Activated T-helper 2 cell treated with anti-CD3 and anti-CD28 coated beads, Interferon-gamma antibody, Interleukin-2, Interleukin-4, amounts not matched to agents 10 μg/mL and 5 μg/mL and 100 μg/mL, durations not matched to agents 14 hours and 24 hours and 36 hours (primary cell): ENCODE measurements around the gene PAM. TPM values are rescaled to one million over a fixed set of nuclear protein-coding genes. Genes with fewer than 3 reads are reported as not detected.
"Not testable (repeated sequence)": the region's sequence is repeated elsewhere in the genome, so short reads cannot be mapped to it uniquely, and the experiment has no call there.

Experiments
- DNase-seq: peaks from one replicate; pipeline ENCODE4 v3.0.0; 2021; ENCODE audit warnings: low spot score
- H3K27ac Mint-ChIP-seq: one replicate; pipeline ENCODE4 v1.8.0; 2021; ENCODE audit warnings: mixed read lengths
- H3K27me3 Mint-ChIP-seq: one replicate; pipeline ENCODE4 v1.8.0; 2021; ENCODE audit warnings: low read depth, mixed read lengths
- H3K36me3 Mint-ChIP-seq: one replicate; pipeline ENCODE4 v1.8.0; 2021; ENCODE audit warnings: low read depth, mixed read lengths
- H3K4me1 Mint-ChIP-seq: one replicate; pipeline ENCODE4 v1.8.0; 2021; ENCODE audit warnings: low read depth, mixed read lengths
- H3K4me3 Mint-ChIP-seq: one replicate; pipeline ENCODE4 v1.8.0; 2021; ENCODE audit warnings: low read depth, mild to moderate bottlenecking, moderate library complexity, mixed read lengths
- H3K9me3 Mint-ChIP-seq: one replicate; pipeline ENCODE4 v1.8.0; 2021; ENCODE audit warnings: mixed read lengths
- intact Hi-C: fragments of 100-400 bp; cut with micrococcal nuclease; formaldehyde crosslinking; loops from one replicate; pipeline ENCODE4 v1.15.1; 2023
- total RNA-seq: library from RNA; stranded (reverse); gene quantifications from 2 replicates; pipeline ENCODE4 v1.2.3, GENCODE V29; 2022

PAM gene
- total RNA-seq, 1 donor from 2014 or later, result 48.0 TPM

DNA sequence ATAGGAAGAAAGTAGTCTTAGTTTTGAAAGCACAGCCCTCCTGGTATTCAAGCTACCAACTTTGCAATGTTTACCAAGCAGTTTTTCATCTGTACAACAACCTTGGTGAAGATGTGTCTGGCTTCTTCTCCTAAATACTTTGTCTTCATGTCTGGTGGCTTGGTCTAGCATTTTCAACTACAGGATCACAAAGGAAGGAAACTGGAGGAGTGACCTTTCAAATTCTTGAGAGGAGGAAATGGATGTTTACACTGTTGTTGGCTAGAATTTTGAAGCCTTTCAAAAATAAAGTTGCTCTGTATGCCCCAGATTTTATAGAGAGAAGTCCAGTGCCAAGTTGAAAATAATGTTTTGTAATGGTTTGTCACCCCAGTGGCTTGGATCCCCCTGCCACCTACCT lies 16.3 kb downstream of the PAM start:
- Mint-ChIP-seq H3K36me3 (peaks cover 23% of the 10 kb centered on the region), H3K27ac (peak overlapping the region; percentile 70), H3K4me1 (peaks cover 25% of the 10 kb centered on the region), H3K27me3 (no peaks in the 10 kb centered on the region), H3K4me3 (peak overlapping the region; percentile 32), H3K9me3 (peaks cover 14% of the 10 kb centered on the region)
- intact Hi-C loops, result no loop called here
- no peak for DNase-seq

DNA sequence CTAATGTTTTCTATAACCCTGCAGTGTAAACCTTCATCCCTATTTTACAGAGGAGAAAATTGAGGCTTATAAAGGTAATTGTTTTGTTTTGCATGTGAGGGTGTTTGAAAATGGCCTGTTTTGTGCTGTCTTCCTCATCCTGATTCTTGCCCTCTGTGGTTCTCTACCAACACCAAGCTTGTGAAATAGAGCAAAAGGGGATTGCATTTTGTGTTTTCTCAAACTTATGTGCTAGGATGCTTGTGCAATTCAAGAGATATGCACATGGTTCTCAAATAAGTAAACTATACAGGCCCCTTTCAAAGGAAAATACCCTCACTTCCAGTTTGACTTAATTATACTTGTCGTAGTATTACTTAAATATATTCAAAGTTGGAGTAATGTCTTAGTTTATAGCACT lies 17.2 kb downstream of the PAM start:
- no peak overlapping the region for H3K27ac Mint-ChIP-seq
- H3K4me3 Mint-ChIP-seq, result no peak overlapping the region
- peaks cover 31% of the 10 kb centered on the region for H3K4me1 Mint-ChIP-seq
- peaks cover 20% of the 10 kb centered on the region for H3K36me3 Mint-ChIP-seq
- intact Hi-C loops, result no loop called here
- DNase-seq, result no peak
- peaks cover 14% of the 10 kb centered on the region for H3K9me3 Mint-ChIP-seq
- no peaks in the 10 kb centered on the region for H3K27me3 Mint-ChIP-seq

GRCh38 chr5:102773133-102773532 lies 18.0 kb downstream of the PAM start:
- H3K9me3 Mint-ChIP-seq, result peaks cover 14% of the 10 kb centered on the region
- intact Hi-C loops, result no loop called here
- no peak overlapping the region for H3K4me3 Mint-ChIP-seq
- DNase-seq, result no peak
- H3K27me3 Mint-ChIP-seq, result no peaks in the 10 kb centered on the region
- H3K4me1 Mint-ChIP-seq, result peaks cover 31% of the 10 kb centered on the region
- peaks cover 19% of the 10 kb centered on the region for H3K36me3 Mint-ChIP-seq
- no peak overlapping the region for H3K27ac Mint-ChIP-seq

- DNase-seq, H3K27me3 Mint-ChIP-seq, H3K4me3 Mint-ChIP-seq, intact Hi-C loops: not testable (repeated sequence)
- peaks cover 51% of the 10 kb centered on the region for H3K4me1 Mint-ChIP-seq
- H3K9me3 Mint-ChIP-seq, result peaks cover 14% of the 10 kb centered on the region
- H3K27ac Mint-ChIP-seq, result peak overlapping the region; percentile 73
- peaks cover 28% of the 10 kb centered on the region for H3K36me3 Mint-ChIP-seq
These were observed 20.7 kb downstream of the PAM start for GRCh38 chr5:102775756-102776155.

GRCh38 chr5:102777099-102777498 lies 22.0 kb downstream of the PAM start:
- intact Hi-C loops, result no loop called here
- Mint-ChIP-seq H3K9me3 (peaks cover 14% of the 10 kb centered on the region), H3K27ac (peak overlapping the region; percentile 6), H3K36me3 (peaks cover 28% of the 10 kb centered on the region), H3K27me3 (no peaks in the 10 kb centered on the region), H3K4me3 (no peak overlapping the region), H3K4me1 (peaks cover 54% of the 10 kb centered on the region)
- no peak for DNase-seq

- Mint-ChIP-seq H3K9me3 (peaks cover 14% of the 10 kb centered on the region), H3K4me1 (peaks cover 56% of the 10 kb centered on the region), H3K4me3 (peak overlapping the region; percentile 23), H3K36me3 (peaks cover 36% of the 10 kb centered on the region), H3K27me3 (no peaks in the 10 kb centered on the region), H3K27ac (peak overlapping the region; percentile 86)
- intact Hi-C loops, result loop anchor here (1.0 to 2.0 kb wide), 3 partner anchors 15 to 342 kb away; partner anchors contain the start of genes GIN1 and PPIP5K2
- DNase-seq, result no peak
These were observed 23.4 kb downstream of the PAM start for GRCh38 chr5:102778478-102778877.

DNA sequence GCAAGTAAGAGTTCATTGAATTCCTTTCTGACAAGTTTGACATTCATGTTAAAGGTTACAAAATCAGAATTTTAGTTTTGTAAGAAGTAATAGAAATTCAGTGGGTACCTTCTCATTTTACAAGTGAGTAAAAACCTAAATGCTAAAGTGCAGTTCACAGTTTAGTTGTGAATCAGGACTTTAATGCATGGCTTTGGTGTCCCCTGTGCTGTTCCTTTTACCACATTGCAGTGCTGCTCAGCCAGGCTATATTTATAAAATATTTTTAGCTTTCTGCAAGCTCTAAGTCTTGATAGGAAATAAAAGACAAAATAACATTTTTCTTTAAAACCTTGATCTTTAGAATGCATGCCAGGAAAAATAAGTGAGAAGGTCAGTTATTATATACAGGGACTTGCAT lies 26.3 kb downstream of the PAM start:
- intact Hi-C loops, result loop anchor here (2.0 to 10.0 kb wide), 3 partner anchors 101 to 263 kb away; no protein-coding TSS in a partner anchor
- Mint-ChIP-seq H3K36me3 (peaks cover 28% of the 10 kb centered on the region), H3K27ac (no peak overlapping the region), H3K27me3 (no peaks in the 10 kb centered on the region), H3K4me1 (peaks cover 51% of the 10 kb centered on the region), H3K9me3 (no peaks in the 10 kb centered on the region), H3K4me3 (no peak overlapping the region)
- no peak for DNase-seq

DNA sequence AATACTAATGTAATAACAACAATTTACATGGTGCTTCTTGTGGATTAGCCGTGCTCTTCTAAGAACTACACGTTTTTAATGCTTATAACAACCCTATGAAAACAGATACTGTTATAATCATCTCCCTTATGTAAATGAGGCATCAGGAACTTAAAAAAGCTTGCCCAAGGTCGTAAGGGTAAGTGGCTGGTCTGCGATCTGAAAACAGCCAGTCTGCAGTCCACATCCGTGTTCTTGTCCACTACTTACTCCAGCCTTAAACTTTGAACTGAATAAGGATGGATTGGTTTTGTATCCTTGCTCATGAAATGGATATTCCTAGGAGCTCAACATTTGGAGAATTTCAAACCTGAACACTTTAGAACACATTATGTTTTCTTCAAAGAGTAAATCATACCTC lies 26.7 kb downstream of the PAM start:
- peaks cover 47% of the 10 kb centered on the region for H3K4me1 Mint-ChIP-seq
- no peaks in the 10 kb centered on the region for H3K27me3 Mint-ChIP-seq
- no peak overlapping the region for H3K27ac Mint-ChIP-seq
- no peak for DNase-seq
- intact Hi-C loops, result loop anchor here (2.0 to 10.0 kb wide), 3 partner anchors 101 to 263 kb away; no protein-coding TSS in a partner anchor
- H3K9me3 Mint-ChIP-seq, result no peaks in the 10 kb centered on the region
- H3K36me3 Mint-ChIP-seq, result peaks cover 27% of the 10 kb centered on the region
- no peak overlapping the region for H3K4me3 Mint-ChIP-seq

DNA sequence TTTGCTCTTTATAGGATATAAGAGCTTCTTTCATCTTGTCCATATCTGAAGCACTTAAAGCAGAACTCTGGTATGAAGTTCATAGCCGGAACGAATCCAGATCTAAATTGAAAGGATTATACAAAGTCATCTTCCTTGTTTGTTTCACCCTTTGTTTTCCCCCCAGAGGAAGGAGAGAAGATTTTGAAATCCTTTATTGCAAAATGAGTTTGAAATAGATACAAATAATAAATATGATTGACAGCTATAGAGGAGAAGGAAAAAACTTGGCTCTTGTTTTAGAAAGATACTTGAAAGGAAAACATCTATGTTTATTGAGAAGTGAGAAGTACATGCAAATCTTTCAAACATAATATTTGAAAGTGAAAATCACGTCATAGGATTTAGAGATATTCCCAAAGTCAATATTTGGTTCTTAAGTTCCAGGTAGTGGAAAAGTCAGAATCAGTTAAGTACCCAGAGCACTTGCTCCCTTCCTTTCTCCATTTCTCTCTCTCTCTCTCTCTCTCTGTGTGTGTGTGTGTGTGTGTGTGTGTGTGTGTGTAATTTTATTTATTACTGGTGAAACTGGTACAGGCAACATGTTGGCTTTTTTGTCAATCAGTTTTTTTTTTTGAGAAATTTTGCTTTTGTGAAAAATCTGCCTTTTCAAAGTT lies 27.2 kb downstream of the PAM start:
- no peak overlapping the region for H3K27ac Mint-ChIP-seq
- no peak overlapping the region for H3K4me3 Mint-ChIP-seq
- DNase-seq, result no peak
- no peaks in the 10 kb centered on the region for H3K27me3 Mint-ChIP-seq
- intact Hi-C loops, result loop anchor here (10.0 kb wide), 2 partner anchors 182 to 262 kb away; no protein-coding TSS in a partner anchor
- H3K9me3 Mint-ChIP-seq, result no peaks in the 10 kb centered on the region
- peaks cover 42% of the 10 kb centered on the region for H3K4me1 Mint-ChIP-seq
- peaks cover 27% of the 10 kb centered on the region for H3K36me3 Mint-ChIP-seq

GRCh38 chr5:102787134-102787533 lies 32.0 kb downstream of the PAM start:
- Mint-ChIP-seq H3K27ac (no peak overlapping the region), H3K4me1 (peaks cover 13% of the 10 kb centered on the region), H3K36me3 (peaks cover 17% of the 10 kb centered on the region), H3K27me3 (no peaks in the 10 kb centered on the region), H3K9me3 (no peaks in the 10 kb centered on the region), H3K4me3 (no peak overlapping the region)
- DNase-seq, result no peak
- intact Hi-C loops, result loop anchor here (10.0 kb wide), 2 partner anchors 178 to 258 kb away; no protein-coding TSS in a partner anchor

DNA sequence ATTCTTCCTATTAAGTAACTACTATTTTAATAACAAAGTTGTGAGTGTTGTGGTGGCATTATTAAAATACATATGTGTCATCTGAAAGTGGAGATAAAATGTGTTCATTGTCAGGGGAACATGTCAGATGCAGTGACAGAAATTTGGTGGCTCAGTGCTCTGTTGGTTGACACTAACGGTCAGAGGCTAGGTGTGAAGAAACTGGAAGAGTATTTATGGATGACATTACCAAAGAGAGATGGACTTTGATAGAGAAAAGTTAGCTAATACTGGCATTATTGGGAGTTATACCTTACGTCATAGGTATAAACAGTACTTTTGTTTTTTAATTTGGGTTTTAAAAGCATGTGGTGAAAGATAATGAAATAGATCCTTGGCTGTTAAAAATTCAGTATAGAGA lies 33.7 kb downstream of the PAM start:
- Mint-ChIP-seq H3K27me3 (no peaks in the 10 kb centered on the region), H3K9me3 (no peaks in the 10 kb centered on the region), H3K27ac (no peak overlapping the region), H3K4me1 (peaks cover 9% of the 10 kb centered on the region), H3K4me3 (no peak overlapping the region), H3K36me3 (peaks cover 9% of the 10 kb centered on the region)
- DNase-seq, result no peak
- intact Hi-C loops, result loop anchor here (10.0 kb wide), 2 partner anchors 176 to 256 kb away; no protein-coding TSS in a partner anchor

DNA sequence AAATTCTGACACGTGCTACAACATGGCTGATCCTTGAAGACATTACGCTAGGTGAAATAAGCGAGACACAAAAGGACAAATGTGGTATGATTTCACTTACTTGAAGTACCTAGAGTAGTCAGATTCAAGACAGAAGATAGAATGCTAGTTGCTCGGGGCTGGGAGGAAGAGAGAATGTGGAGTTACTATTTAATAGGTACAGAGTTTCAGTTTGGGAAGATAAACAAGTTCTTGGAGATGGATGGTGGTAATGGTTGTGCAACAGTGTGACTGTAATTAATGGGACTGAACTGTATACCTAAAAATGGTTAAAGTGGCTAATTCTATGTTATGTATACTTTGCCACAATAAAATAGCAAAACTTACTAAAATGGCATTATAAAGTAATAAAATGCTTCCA lies 34.4 kb downstream of the PAM start:
- Mint-ChIP-seq H3K4me3 (no peak overlapping the region), H3K9me3 (no peaks in the 10 kb centered on the region), H3K27me3 (no peaks in the 10 kb centered on the region), H3K36me3 (peaks cover 5% of the 10 kb centered on the region), H3K27ac (no peak overlapping the region), H3K4me1 (peaks cover 5% of the 10 kb centered on the region)
- intact Hi-C loops, result loop anchor here (10.0 kb wide), 2 partner anchors 175 to 255 kb away; no protein-coding TSS in a partner anchor
- DNase-seq, result no peak

DNA sequence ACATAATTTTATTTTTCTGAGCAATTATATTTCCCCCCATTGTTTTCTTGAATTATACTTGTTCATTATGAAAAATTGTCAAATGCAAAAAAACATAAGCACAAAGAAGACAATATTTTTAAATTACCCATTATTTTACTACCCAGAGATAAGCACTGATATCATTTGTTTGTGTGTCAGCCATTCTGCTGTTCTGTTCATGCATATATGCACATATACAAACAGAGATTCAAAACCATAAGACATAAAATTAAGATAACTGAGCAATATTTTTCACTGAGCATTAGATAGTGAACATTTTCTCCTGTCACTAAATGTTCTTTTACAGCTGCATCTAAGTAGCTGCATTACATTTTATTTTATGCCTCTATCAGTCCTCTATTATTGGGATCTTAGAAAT lies 35.6 kb downstream of the PAM start:
- no peaks in the 10 kb centered on the region for H3K36me3 Mint-ChIP-seq
- H3K27me3 Mint-ChIP-seq, result no peaks in the 10 kb centered on the region
- intact Hi-C loops, result no loop called here
- no peak for DNase-seq
- no peaks in the 10 kb centered on the region for H3K9me3 Mint-ChIP-seq
- no peak overlapping the region for H3K27ac Mint-ChIP-seq
- no peak overlapping the region for H3K4me3 Mint-ChIP-seq
- no peaks in the 10 kb centered on the region for H3K4me1 Mint-ChIP-seq
